ENCODE results near the gene PCDHGA2. TPM values are rescaled to one million over a fixed set of nuclear protein-coding genes. Genes with fewer than 3 reads are reported as not detected.

The PCDHGA2 gene
- total and polyA plus RNA-seq, 12 donors = 1.6 to 15.3 (median 10.3) TPM

GRCh38 chr5:141349917-141350619, 11.5 kb downstream of the PCDHGA2 start, which contains the start of gene PCDHGB1:
Gene PCDHGB1 (plus strand): TSS chr5:141350099. CDS start chr5:141350261, 162 bp downstream.
- H3K9me3 ChIP-seq = peaks cover 0 to 96% (median 39%) of the 10 kb centered on the region in 11 donors
- TF ChIP-seq CTCF (IDR thresholded peaks at IDR 0.05) = peak in 8 of 9 donors; percentile 21 to 62 (median 54)
- WGBS, 2 donors = 21 to 24% methylated on average over 29 of the region's 29 CpGs
- H3K27ac ChIP-seq = peak within 1 kb of the TSS in 1 of 10 donors; percentile 5
- intact Hi-C loops (cut with DNase I) = loop anchor here in 3 of 10 donors (5.0 to 10.0 kb wide), 3 partner anchors 42 to 215 kb away; partner anchors contain the start of genes PCDHGA8 (in 1 of the 3), PCDHGA9 (in 1 of the 3) and PCDHGB6 (in 1 of the 3)
- peaks cover 0 to 36% (median 4%) of the 10 kb centered on the region in 9 donors for H3K4me1 ChIP-seq
- peak within 1 kb of the TSS in 8 of 10 donors; percentile 1 to 34 (median 26) for H3K4me3 ChIP-seq
- peaks cover 0 to 34% (median 0%) of the 10 kb centered on the region in 9 donors for H3K36me3 ChIP-seq
- H3K27me3 ChIP-seq = peaks cover 0 to 29% (median 0%) of the 10 kb centered on the region in 7 donors
- ATAC-seq = peak; percentile 50 to 88 (median 72)
- peak; percentile 52 to 60 for DNase-seq

- no peak for TF ChIP-seq CTCF (IDR thresholded peaks at IDR 0.05)
- peaks cover 0 to 38% (median 5%) of the 10 kb centered on the region in 9 donors for H3K4me1 ChIP-seq
- H3K4me3 ChIP-seq = no peak overlapping the region
- DNase-seq = no peak
- peaks cover 0 to 98% (median 47%) of the 10 kb centered on the region in 11 donors for H3K9me3 ChIP-seq
- intact Hi-C loops (cut with DNase I) = loop anchor here in 2 of 10 donors (5.0 to 10.0 kb wide), 2 partner anchors 41 to 53 kb away; partner anchors contain the start of genes PCDHGA8 (in 1 of the 2), PCDHGA9 (in 1 of the 2) and PCDHGB6 (in 1 of the 2)
- H3K27ac ChIP-seq = no peak overlapping the region
- peaks cover 0 to 37% (median 0%) of the 10 kb centered on the region in 7 donors for H3K27me3 ChIP-seq
- no peak for ATAC-seq
- WGBS, 2 donors = 35 to 41% methylated on average over 31 to 32 of the region's 36 CpGs
- H3K36me3 ChIP-seq = peaks cover 0 to 44% (median 0%) of the 10 kb centered on the region in 9 donors
These were observed 13.0 kb downstream of the PCDHGA2 start for GRCh38 chr5:141351591-141351990.

GRCh38 chr5:141354900-141355469, 16.4 kb downstream of the PCDHGA2 start, which contains the start of gene PCDHGA4:
Gene PCDHGA4 (plus strand): TSS chr5:141355021. CDS start chr5:141355108, 87 bp downstream.
- H3K27me3 ChIP-seq = peaks cover 0 to 45% (median 0%) of the 10 kb centered on the region in 7 donors
- 18 to 21% methylated on average over 29 of the region's 29 CpGs for WGBS, 2 donors
- H3K36me3 ChIP-seq = peaks cover 0 to 44% (median 0%) of the 10 kb centered on the region in 9 donors
- ATAC-seq = no peak
- no peak for DNase-seq
- peaks cover 0 to 34% (median 4%) of the 10 kb centered on the region in 9 donors for H3K4me1 ChIP-seq
- H3K9me3 ChIP-seq = peaks cover 0 to 98% (median 49%) of the 10 kb centered on the region in 11 donors
- peak; percentile 13 to 61 (median 49) for TF ChIP-seq CTCF (IDR thresholded peaks at IDR 0.05)
- peak within 1 kb of the TSS in 8 of 10 donors; percentile 2 to 40 (median 34) for H3K4me3 ChIP-seq
- H3K27ac ChIP-seq = no peak within 1 kb of the TSS
- intact Hi-C loops (cut with DNase I) = loop anchor here in 2 of 10 donors (5.0 to 10.0 kb wide), 2 partner anchors 37 to 50 kb away; partner anchors contain the start of genes PCDHGA8 (in 1 of the 2), PCDHGA9 (in 1 of the 2) and PCDHGB6 (in 1 of the 2)

GRCh38 chr5:141355641-141356040, 17.1 kb downstream of the PCDHGA2 start:
- H3K9me3 ChIP-seq = peaks cover 0 to 98% (median 51%) of the 10 kb centered on the region in 11 donors
- intact Hi-C loops (cut with DNase I) = loop anchor here in 1 of 10 donors (10.0 kb wide), 1 partner anchor 49 kb away; the partner anchor contains the start of genes PCDHGA9 and PCDHGB6
- no peak for ATAC-seq

More at GRCh38 chr5:141355641-141356040, 17.1 kb downstream of the PCDHGA2 start:
- Histone ChIP-seq H3K4me1 (peaks cover 0 to 38% (median 4%) of the 10 kb centered on the region in 9 donors), H3K36me3 (peaks cover 0 to 38% (median 0%) of the 10 kb centered on the region in 9 donors), H3K4me3 (peak overlapping the region in 6 of 10 donors; percentile 2 to 40 (median 34)), H3K27ac (no peak overlapping the region), H3K27me3 (peaks cover 0 to 45% (median 0%) of the 10 kb centered on the region in 7 donors)
- TF ChIP-seq CTCF (IDR thresholded peaks at IDR 0.05) = no peak
- DNase-seq = no peak
- 44 to 52% methylated on average over 24 of the region's 24 CpGs for whole genome bisulfite sequencing, 2 donors

All from heart right ventricle (tissue), 16 donors.